GM12874 (cell line): Measurements from ENCODE around the gene CDHR5.

Experiments
- TF ChIP-seq, protein P1 (sequence below): IDR thresholded peaks from 2 replicates; pipeline ENCODE4 v1.5.1; 2011; ENCODE audit warnings: low read depth, mild to moderate bottlenecking, control low read depth, low read length, moderate library complexity; ENCODE audit not compliant: insufficient read depth

The CDHR5 gene

DNA sequence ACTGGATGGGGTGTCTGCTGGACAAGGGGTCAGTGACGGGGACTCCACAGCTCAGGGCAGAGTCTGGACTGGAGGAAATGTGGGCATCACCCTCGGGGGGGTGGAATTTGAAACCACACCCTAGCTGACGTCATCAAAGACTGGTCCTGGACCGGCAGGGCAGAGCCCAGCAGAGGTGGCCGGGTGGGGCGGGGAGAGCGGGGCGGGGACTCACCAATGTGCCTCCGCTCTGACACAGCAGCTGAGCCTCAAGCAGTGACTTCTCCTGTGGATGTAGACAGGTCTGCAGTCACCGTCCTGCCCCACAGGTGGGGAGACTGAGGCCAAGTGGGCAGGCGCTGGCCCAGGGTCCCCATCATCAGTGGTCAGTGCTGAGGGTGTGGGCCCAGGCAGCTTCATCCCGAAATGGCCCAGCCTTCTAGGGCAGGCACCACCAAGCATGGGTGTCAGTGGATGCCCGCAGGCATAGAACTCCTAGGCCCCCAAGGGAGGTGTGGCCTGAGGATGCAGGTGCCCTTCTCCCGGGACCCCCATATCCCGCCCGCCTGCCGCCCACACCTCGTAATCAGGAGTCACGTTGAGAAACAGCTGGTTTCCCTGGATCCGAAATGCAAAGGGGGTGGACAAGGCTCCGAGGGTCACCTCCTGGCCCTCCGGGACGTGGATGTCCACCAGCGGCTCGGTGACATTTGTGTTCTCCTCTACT lies 603 bp downstream of the CDHR5 start:
- TF ChIP-seq, protein P1, sequence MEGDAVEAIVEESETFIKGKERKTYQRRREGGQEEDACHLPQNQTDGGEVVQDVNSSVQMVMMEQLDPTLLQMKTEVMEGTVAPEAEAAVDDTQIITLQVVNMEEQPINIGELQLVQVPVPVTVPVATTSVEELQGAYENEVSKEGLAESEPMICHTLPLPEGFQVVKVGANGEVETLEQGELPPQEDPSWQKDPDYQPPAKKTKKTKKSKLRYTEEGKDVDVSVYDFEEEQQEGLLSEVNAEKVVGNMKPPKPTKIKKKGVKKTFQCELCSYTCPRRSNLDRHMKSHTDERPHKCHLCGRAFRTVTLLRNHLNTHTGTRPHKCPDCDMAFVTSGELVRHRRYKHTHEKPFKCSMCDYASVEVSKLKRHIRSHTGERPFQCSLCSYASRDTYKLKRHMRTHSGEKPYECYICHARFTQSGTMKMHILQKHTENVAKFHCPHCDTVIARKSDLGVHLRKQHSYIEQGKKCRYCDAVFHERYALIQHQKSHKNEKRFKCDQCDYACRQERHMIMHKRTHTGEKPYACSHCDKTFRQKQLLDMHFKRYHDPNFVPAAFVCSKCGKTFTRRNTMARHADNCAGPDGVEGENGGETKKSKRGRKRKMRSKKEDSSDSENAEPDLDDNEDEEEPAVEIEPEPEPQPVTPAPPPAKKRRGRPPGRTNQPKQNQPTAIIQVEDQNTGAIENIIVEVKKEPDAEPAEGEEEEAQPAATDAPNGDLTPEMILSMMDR: no peak

DNA sequence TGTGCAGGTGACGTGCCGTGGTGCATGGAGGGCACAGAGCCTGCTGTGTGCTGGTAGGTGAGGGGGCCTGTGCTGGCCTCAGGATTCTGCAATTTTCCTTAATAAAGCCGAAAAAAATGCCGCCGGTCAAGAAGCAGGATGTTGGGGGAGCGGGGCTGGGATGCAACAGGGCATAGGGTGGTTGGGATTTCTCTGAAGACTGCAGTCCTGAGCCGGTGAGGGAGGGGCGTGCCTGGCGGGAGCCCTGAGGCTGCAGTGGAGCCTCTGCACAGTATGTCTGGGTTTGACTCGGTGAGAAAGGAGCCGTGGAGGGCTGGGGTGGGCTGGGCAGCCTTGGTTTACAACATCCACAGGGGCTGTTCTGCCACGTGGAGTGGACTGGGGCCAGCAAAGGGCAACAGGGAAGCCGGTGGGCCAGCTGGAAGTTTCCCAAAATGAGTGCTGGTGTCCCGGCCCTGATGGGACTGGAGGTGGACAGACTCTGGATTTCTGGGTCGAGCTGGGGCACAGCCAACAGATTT lies 1.3 kb downstream of the CDHR5 start:
- TF ChIP-seq, protein P1: no peak

DNA sequence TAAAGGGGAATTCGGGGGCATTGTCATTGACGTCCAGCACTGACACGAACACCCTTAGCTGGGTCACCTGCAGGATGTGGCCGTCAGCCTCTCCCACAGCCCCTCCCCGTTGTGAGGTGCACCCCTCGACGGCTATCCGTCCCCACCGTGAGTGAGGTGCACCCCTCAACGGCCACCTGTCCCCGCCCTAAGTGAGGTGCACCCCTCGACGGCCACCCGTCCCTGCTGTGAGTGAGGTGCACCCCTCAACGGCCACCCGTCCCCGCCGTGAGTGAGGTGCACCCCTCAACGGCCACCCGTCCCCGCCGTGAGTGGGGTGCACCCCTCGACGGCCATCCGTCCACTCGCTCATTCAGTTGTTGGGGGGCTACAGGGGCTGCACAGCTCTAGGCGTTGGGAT lies 2.9 kb downstream of the CDHR5 start:
- TF ChIP-seq, protein P1: no peak

DNA sequence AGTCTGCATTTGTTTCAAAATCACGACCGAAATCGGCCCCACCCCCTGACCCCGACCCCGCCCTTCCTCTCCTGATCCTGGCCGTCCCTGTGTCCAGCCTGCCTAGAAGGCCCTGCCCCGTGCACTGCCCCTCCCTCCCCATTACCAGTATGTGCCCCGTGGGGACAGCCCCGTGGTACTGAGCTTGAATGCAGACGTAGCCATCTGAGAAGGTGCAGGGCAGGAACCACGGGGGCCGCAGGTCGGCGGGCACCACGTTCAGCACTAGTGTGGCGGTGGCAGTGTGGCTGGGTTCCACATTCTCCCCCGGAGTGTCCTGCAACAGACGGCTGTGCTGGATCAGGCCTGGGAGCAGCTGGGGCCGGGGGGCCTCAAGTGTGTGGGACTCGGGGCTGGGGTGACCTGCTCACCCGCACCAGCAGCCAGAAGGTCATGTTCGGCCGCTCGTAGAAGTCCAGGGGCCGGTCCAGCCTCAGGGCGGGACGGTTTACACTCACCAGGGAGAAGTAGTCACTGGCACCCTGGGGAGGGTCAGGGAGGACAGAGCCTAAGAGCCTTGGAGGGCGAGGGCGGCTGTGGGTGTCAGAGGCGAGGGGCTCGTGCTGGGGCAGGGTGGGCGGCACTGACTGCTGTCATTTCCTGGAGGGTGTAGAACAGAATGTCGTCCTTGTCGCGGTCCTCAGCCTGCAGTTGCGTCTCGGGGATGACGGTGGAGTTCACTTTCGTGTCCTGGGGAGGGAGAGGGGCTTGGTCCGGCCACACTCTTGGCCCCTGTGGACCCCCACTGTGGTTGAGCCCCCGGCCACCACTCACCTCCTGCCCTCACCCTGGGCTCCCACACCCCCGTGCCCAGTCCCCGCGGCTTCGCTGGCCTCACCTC lies 3.6 kb downstream of the CDHR5 start:
- TF ChIP-seq, protein P1: no peak

DNA sequence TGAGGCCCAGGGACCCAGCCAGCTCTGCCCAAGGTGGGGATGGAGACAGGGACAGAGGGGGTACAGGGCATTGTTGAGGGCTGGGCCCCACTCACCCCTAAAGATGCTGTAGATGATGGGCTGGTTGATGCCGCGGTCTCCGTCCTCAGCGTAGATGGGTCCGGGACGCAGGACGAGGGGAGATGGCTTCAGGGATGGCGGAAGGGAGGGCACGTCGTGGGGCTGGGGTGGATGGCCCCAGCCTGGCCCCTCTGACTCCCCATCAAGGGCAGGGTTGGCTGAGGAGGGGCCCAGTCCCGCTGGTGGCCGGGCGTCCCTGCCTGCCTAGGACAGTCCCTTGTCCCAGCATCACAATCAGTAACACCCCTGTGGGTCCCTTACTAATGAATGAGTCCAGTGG lies 4.6 kb downstream of the CDHR5 start:
- TF ChIP-seq, protein P1: no peak

DNA sequence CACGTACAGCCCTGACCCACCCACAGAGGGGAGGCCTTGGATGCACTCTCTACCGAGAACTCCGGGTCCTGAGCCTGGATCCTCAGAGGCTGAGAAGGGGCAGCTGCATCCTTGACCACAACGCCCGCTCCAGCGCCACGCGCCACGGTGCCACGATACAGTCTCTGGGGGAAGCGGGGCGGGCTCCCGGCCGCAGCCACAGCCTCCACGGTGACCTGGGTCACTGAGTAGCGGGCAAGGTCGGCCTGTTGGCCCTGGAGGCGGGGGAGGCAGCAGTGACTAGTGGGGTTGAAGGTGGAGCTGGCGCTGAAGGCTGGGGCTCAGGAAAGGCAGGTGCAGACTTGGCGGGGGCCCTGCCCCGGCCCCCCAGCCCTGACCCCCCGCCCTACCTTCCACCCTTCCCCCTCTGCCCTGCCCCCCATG lies 5.1 kb downstream of the CDHR5 start:
- TF ChIP-seq, protein P1: no peak

DNA sequence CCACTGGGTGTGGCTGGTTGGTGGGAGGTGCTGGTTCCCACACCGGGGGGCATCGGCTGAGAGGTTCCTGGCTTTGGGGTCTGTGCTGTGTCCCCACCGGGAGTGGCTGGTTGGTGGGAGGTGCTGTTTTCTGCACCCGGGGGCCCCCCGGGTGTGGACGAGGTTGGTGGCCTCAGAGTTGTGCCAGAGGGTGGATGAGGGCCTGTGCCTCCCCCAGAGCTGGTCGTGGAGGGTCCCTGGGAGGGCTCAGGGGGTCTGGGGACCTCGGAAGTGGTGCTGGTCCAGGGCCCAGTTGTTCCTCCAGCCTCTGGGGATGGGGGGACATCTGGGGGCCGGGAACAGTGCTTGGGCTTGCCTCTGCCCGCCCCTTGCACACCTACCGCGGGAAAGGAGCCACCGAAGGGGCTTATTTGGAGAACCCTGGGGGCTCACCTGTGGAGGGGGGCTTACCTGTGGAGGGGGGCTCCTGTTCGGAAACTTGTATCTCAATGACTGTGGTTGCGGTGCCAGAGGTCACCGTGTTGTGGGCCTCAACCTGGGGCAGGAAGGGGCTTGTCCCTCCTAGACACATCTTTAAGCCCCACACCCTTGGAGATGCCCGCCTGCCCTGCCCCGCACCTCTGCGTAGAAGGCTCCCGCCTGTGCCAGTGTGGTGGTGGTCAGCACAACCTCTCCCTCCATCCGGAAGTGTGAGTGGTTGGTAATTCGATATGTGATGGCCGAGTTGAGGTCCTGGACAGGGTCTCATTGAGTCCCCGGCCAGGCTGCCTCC lies 5.7 kb downstream of the CDHR5 start:
- TF ChIP-seq, protein P1: no peak
